Stimulated activated CD8-positive, alpha-beta memory T cell treated with anti-CD3 and anti-CD28 coated beads, Interleukin-4, amount 100 ng/mL, for 4 hours (primary cell): Measurements from ENCODE around the gene KCNQ1OT1.

Experiments
- DNase-seq, 2 donors: peaks; one replicate each; pipeline ENCODE4 v3.0.0-alpha.2; 2020; ENCODE audit warnings: low read depth in 2 of 2, low spot score in 1 of 2

The KCNQ1OT1 gene

DNA sequence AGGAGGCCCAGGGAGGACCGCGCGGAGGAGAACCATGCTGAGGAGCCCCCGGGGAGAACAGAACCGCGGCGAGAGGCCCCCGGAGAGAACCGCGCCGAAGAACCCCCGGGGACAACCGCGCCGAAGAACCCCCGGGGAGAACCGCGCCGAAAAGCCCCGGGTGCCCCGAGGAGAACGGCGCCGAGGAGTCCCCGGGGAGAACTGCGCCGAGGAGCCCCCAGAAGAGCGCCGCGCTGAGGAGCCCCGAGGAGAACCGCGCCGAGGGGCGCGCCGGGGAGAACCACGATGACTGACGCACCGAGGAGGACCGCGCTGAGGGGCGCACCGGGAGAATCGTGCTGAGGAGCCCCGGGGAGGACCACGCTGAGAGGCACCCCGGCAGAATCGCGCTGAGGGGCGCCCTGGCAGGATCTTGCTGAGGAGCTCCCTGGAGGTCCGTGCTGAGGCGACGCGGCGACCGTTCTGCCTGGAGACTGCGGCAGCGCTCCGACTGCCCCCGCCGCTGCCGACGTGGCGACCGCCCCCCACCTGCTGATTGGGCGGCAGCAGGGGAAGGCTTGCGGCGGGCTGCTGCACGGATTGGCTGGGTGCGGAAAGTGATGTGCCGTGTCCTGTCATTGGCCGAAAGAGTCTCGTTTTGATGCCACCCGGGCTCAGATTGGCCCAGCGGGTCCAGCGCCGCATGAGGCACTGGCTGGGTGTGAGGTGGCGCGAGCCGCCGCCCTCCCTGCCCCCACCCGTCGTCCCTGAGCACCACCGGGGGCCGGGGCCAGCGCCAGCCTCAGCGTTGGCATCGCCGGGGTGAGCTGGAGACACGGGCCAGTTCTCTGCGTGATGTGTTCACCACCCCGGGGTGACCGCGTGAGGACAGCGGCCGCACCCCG is at the start of gene KCNQ1OT1:
Gene KCNQ1OT1 (minus strand): TSS at position 464 of the 884 bp plus-strand sequence.
- peak; percentile 67 to 75 for DNase-seq

DNA sequence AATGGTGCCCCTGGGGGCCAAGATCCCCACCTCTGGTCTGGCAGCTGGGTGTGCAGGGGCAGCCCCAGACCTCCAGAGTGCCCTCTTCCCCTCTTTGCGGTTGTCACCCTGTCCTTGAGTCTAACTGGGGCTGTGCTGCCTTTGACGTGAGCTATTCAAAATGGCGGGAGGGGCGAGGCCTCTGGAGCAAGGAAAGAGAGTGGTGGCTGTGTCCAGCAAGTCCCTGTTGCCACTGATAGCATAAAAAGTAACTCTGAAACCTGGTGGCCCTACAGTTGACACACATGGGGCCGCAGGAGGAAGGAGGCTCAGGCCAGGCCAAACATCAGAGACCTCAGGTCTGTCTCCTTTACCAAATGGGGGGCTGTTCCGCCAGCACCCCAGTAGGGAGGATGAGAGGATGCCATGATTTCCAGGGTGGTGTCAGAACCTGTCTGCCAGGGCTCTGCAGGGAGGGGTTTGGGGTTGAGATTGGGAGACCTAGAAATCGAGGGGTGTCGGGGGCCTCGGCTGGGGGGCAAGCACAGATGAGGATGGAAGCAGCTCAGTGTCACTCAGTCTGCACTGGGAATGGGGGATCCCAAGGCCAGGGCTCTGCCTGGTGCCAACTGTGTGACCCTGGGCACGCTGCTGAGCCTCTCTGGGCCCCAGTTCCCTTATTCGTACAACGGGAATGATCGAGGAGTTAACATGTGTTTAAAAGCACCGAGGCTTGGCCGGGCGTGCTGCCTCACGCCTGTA is 49.2 kb upstream of the KCNQ1OT1 start:
- no peak for DNase-seq

DNA sequence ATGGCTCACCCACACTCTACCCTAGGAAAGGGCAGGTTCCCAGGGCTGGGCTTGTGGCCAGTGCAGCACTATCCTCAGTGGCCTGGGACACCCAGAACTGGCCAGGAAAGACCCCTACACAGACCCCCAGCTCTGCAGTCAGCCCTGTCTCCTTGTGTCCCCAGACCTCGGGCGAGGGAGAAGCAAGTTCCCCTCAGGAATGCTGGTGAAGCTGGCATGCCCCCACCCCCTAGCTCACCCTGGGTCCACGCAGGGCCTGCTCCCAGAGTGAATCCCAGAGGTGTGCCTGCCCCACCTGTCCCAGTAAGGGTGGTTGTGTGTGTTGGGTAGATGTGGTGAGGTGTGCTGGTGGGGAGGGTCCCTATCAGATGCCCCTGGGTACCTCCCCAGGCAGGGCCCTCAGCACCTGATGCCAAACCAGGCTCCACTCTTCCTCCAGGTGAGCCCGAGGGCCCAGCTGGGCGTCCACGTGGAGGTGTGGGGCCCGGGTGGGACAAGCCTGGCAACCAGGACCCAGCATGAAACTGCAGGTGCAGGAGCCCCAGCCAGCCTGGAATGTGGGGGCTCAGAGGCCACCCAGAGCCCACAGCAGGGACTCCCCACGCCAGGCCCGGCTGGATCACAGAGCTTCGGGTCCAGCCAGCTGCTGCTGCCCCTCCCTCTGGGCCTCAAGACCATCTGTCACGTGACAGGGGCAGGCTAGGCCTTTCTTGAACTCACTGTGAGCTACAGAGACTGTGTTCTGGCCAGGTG is 48.4 kb upstream of the KCNQ1OT1 start:
- no peak for DNase-seq

DNA sequence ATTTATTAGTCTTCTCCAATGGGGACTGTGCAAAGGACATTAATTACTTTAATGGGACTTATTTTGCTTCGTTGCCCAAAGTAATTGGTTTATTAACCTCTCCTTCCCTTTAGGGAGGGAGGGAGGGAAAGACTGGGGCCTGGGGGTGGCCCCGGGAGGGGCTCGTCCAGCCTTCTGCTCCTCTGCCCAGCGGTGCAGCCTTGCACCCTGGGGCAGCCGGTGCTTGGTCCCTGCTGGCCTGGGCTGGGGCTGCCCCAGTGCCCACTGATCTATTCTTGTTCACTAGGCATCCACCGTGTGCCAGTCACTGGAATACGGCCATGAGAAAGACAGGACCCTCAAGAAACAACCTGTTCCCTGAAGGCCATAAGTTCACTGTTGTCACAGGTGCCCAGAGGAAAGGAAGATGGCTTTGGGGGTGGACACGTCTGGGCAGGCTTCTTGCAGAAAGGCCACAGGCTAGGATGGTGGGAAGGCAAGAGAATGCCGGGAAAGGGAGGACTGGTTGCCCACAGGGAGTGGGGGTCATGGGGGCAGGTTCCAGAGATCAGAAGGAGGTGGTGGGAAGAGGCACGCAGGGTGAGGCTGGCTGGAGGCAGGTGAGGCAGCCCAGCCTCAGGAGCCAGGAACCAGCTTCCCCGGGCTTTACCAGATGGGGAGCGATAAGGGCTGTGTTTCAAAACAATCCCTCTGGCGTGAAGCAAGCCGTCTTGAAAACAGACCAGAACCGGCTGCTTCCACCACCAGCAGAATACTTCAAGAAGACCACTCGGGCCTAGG is 47.6 kb upstream of the KCNQ1OT1 start:
- no peak for DNase-seq

DNA sequence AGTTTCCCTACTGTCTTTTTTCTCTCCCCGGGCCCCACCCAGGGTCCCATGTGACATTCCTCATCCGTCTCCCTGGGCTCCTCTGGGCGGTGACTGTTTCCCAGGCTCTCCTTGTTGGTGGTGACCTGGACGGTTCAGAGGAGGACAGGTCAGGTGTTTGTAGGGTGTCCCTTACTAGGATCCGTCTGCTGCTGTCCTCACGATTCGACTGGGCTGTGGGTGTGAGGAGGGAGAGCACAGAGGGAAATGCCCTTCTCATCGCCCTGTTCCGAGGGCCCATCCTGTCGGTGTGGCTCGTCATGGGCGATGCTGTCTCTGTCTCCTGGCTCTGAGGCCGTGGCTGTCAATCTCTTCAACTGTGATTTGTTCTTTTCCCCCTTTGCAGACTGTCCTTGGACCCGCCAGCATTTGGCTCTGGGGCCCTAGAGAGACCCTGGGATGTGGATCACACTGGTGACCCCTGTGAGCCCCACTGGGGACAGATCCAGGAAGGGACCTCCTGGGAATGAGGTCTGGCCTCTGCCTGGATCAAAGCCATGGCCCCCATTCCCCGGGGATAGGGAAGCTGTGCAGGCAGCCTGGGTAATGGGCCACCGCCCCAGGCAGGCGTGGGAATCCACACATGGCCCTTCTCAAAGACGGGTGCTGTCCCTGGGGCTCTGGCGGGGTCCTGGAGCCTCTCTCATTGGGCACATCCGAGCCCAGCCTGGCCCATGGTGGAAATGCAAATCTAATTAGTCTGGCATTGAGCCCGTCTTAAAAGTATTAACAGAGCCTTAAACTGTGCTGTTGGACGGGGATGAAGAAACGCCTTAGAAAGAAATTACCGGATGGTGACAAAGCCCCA is 46.8 kb upstream of the KCNQ1OT1 start:
- no peak for DNase-seq

DNA sequence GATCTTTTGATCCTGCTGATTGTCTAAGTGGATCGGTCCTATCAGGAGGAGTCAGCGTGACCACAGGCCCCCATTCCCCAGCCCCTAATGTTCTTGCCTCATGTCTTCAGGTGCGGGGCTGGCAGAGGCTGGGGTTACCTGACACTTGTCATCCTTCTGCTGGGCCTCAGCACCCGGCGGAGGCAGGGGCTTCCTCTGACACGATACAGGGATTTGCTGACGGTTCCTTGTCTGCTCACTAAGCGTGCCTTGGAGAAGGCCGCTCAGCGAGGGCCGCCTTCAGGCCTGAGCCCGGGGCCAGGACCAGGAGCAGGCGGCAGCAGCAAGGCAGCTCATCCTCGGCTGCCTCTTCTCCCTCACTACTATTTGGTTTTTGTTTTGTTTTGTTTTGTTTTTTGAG is 45.7 kb upstream of the KCNQ1OT1 start:
- DNase-seq = no peak

DNA sequence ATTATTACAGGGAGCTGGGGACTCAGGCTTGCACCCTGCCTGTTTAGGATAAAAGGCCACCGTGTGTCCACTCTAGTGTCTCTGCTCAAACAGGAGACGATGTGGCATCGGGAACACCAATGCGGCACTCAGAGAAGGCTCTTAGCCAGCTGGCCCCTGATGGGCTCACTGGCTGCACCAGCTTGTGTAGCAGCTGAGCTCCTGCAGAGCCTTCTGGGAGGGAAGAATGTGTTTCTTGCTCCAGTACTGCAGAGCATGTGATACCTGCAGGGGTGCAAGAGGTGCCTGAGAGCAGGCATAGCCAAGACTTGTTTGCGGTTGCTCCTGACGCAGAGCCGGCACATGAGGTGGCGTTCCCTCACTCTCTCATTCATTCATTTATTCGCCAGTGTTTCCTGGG is 44.4 kb upstream of the KCNQ1OT1 start:
- no peak for DNase-seq

DNA sequence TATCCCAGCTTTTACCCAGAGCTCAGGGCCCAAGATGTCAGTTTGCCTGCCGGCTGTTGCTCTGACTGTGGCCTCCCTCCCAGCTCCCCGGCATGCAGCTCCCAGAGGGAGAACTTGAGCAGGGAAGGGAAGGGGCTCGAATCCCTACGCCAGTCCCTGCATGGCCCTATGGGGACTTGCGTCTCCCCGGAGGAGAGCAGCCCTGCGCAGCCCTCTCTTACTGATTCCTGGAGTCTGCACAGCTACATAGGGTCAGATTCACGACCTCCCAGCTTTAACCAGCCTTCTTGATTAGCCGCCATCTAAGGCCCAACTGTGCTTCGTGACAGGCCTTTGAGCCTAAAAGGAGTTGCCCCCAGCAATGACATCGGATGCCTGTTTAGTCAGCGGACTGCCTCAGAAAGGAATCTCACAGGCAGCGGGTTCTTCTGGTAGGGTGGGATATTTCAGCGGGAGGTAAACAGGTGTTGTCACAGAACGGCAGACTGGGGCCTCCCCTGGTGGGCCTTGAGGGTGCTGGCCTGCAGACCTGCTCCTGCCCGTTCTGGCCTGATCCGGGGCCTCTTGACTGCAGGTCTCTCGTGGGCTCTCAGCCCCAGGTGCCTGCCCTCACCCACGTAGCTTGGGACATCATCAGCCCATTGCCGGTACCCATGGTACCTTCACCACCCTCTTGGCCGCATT is 43.8 kb upstream of the KCNQ1OT1 start:
- DNase-seq = no peak

DNA sequence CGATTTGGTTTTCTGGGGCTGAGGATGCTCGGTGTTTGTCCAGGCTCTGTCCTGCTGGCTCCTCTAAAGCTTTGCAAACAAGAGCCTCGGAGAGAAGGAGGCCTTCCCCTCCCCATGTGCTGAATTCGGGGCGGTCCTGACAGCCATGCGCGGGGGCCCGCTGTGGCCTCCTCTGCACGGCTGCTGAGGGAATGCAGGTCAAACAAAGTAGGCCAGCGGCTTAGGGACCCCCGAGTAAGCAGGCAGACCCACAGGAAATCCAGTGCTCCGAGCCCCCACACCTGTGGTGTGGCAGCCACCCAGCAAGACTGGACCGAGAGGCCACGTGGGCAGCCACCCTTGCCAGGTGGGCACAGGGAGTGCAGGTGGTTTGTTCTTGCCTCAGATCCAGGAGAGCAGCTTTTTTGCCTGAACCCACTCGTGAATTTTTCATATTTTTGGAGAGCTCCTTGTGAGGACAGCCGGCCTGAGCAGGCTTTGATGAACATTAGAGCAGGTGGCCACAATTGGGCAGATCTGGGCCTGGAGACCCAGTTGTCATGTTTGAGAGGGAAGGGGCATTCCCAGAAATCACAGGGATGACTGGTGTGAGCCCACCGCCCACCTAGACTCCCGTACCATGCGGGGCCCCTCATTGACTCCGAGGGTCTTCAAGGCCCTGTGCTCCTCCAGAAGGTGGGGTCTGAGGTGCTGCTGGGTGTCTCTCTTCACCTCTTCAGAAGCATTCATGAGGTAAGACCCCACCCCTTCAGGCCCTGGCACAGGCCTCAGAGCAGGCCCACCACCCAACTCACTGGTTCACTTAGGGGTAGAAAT is 43.0 kb upstream of the KCNQ1OT1 start:
- DNase-seq = no peak

DNA sequence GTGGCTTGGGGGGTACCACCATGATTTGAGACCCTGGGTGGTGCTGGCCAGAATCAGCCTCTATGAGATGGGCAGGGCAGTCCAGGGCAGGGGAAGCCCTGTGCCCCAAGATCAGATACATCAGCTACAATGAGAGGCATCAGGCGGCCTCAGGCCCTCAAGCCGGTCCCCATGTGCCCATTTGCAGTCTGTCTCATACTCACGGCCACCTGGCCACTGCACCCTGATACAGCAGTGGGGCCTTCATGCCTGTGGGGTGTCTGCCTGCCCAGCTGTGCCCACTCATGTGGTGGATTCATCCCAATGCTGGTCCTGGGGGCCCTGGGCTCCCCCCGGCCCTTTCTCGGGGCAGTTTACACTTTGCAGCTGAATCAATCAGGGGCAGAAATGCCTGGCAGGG is 42.4 kb upstream of the KCNQ1OT1 start:
- no peak for DNase-seq

DNA sequence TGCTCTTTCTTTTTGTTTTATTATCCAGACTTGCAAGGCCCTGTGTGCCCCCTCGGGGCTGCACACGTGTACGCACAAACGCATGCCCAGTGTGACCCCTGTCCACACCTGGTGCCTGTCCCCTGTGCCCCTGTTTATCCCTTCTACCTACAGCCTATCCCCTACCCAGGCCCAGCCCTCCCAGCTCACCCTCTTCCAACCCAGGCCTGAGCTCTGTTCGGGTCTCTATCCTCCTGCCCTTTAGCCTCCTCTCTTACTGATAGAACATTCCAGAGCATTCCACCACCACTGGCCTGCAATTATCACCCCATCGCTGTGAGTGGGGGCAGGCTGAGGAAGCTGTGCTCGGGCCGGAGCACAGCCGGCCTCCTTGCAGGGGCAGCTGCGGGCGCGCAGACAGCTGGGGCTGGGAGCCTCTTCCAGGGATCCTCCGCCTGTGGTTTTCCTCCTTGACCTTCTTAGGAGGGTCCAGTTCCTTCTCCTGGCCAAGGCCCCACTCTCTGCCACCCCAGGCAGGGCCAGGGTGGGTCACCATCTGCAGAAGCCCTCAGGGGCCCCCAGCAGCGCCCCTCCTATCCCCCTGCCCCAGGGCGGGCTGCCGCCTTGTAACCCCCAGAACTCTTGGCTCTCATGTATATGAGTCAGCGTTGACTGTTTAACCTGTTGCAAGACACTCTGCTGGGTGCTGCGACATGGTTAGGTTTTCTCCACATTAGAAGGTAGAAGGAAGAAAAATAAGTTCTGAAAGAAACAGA is 41.8 kb upstream of the KCNQ1OT1 start:
- no peak for DNase-seq

DNA sequence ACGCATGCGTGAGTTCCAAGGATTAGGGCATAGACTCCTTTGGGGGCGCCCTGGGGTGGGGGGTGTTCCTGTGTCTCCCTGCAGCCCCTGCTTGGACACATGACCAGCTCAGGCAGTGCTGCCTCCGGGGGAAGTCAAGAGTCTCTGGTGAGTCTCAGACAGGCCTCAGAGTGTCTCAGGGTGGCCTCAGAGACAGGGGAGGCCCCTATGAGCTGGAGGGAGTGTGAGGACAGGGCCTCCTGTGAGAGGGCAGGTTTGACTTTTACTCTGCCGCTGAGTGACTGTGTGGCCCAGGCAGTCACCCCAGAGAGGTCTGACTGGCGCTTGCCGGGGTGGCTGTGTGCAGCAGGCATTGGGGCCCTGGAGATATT is 41.2 kb upstream of the KCNQ1OT1 start:
- no peak for DNase-seq

DNA sequence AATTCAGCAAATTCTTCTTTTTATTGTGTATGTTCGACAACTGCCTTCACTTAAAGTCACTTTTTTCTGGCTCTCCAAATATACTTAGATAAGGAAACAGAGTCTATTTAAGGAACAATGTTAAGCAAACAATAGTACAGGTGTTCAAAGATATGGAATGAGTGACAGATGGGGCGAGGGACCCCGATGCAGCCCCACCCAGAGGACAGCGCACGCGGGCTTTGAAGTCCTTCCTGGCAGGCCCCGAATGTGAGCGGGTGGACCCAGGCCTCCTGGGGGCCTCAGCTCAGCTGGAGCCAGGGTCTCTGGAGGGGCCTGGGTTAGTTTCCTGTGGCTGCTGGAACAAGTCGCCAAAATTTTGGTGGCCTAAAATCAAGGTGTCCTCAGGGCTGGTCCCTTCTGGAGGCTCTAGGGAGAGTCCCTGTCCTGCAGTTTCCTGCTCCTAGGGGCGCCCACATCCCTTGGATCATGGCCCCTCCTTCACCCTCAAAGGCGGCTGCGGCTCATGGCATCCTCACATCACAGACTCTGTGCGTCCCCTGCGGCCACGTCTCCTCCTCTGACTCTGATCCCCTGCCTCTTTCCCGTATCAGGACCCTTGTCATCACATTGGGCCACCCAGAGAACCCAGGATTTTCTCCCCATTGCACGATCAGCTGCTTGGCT is 40.6 kb upstream of the KCNQ1OT1 start:
- DNase-seq = no peak

DNA sequence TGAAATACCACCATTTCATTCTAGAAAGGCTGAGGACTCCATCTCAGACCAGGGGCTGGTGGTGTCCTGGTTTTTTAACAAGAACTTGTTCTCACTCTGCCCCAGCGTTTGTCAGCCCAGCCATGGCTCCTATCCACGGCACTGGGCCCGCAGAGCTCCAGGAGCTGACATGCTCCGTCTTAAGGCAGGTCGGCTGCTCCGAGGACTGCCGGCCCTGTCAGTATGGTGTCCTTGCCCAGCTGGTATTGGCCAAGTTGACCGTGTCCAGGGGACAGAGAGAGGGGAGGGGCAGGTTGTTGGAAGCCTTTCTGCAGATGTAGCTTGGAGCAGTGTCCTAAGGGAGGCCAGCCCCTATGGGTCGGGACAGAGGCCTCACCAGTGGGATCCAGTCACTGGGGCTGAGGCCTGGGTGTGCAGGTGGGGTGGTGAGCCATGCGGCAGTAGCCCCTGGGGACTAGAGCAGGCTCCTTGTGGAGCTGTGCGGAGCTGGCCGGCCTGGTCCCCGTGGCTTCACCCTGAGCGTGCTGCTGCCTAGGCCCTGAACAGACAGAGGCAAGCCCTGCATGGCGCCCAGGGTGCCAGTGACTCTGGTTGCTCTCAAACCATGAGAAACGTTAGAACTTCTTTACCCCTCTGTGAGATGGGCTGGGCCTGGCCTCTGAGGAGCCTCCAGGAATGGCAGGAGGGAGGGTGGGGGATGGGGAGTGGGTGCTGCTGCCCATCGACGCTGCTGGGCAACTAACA is 39.9 kb upstream of the KCNQ1OT1 start:
- DNase-seq = no peak

DNA sequence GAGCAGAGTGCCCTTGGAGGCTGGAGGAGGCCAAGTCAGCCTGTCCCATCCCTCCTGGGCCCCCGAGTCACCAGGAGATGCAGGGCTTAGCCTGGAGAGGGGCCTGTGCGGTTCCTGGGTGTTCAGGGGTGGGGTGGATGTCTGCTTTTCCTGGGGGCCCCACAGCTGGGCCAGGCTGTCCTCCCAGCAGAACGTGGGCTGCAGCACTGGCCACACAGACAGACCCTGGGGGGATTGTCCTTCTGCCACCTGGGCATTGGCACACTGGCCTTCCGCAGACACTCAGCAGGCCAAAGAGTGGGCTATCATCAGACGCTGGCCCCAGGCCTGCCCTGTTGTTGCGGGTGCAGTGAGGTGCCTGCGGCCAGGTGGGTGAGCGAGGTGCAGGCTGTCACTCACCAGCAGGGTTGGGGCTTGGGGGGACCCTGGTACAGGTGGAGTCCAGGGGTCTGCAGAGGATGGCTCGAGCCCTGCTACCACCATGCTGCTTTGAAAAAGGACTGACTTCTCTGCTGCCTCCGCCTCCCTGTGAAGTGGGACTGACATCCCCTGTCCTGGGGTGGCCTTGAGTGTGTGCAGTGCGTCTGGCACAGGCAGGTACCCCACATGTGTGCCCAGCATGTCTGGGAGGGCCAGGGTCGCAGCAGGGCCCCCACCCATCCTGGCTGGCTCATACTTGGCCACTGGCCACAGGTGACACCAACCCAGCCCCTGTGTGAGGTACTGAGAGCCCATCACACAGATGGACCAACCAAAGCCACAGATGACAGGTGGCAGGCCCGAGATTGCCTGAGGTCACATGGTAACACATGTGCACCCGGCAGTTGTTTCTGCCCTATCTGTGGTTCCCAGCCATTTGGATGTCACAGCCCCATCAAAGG is 39.0 kb upstream of the KCNQ1OT1 start:
- DNase-seq = no peak

DNA sequence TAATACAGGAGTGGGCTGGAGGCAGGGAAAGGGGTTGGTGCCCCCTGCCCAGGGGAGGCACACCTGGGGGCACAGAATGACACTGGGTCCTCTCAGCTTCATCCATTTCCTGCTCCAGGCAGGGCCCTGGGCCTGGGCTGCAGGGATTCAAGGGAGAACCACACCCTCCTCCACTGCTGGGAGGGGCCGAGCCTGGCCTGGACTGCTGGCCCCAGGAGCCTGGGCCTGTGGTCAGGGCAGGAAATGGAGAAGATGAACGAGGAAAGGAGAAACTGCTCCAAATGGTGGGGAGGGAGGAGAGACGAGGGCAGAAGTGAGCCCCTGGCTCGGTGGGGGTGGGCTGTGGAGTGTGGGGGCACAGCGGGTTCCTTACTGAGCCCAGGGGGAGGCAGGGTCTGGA is 38.1 kb upstream of the KCNQ1OT1 start:
- DNase-seq = no peak
